HG03575 (cell line): ENCODE measurements around the gene STOX2.
"Not testable (repeated sequence)": the region's sequence is repeated elsewhere in the genome, so short reads cannot be mapped to it uniquely, and the experiment has no call there.

Experiments used
- ATAC-seq: cut with Tn5 transposase; IDR thresholded peaks from one replicate; pipeline ENCODE4 v1.9.1; 2021; ENCODE audit not compliant: unreplicated experiment, insufficient number of reproducible peaks, low FRiP score; ENCODE audit errors: extremely low read depth

Gene STOX2

DNA sequence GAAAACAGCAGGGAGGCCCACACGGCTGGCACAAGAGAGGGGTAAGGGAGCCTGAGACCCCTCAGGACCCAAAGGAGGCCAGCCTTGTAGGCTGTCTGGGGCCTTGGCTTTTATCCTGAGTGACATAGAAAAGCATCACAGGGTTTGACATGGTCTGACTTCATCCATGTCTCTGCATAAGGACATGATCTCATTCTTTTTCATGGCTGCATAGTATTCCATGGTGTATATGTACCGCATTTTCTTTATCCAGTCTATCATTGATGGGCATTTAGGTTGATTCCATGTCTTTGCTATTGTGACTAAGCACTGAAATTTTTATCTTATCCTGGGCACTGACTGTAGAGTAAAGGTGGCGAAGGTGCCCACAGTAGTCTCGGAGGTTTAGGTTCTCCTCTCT is 146.2 kb downstream of the STOX2 start:
- ATAC-seq: not testable (repeated sequence)

DNA sequence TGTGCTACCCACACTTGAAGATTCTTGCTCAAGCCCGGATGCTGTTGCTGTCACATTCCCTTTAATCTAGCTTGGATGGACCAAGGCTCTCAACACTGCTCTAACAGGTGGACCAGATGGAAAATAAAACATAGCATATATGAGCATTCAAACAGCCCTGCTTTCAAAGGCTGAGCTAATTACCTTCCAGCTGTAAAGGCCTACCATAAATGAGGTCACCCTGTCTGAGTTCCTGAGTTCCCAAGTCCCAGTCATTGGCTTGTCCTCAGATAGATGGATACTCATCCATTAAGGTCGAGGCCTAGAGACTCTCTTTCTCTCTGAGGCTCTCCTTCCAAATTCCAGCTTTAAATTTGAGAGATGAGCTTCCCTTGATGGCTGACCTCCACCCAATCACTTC is 147.5 kb downstream of the STOX2 start:
- no peak for ATAC-seq

GRCh38 chr4:184053434-184053833 is 148.3 kb downstream of the STOX2 start:
- no peak for ATAC-seq

DNA sequence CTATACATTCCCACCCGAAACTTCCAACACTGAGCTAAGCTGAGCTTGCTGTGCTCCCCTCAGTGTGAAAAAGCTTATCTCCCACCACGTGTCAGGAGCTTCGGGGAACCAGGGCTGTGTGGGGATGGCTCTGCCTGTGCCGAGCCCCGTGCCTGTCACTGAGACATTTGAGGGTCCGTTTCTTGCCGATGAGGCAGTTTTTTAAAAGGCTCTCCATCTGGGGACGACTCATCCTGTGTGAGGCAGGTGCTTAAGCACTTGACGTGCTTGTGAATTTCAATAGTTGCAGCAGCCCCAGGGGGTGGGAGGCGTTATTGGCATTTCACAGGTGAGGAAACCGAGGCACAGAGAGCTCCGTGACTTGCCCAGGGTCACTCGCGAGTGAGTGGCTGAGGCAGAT is 151.8 kb downstream of the STOX2 start:
- no peak for ATAC-seq

DNA sequence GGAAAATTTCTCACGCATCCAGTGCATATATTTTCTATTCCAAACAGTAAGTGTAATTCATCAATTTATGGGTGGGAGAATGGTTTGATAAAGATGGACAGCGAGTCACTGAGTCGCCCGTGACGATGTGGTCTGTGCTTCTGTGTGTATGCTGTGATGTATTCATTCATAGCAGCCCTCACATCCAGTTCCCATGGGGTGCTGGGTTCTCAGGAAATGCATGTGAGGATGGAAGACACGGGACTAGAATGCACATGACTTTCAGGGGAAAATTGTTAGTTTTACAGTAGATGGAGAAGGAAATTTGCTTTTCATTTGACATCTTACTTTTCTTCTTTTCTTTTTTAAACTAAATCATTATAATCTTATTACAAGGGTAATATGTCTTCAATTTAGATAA is 152.9 kb downstream of the STOX2 start:
- no peak for ATAC-seq

GRCh38 chr4:184059099-184059498 is 154.0 kb downstream of the STOX2 start:
- ATAC-seq: no peak

DNA sequence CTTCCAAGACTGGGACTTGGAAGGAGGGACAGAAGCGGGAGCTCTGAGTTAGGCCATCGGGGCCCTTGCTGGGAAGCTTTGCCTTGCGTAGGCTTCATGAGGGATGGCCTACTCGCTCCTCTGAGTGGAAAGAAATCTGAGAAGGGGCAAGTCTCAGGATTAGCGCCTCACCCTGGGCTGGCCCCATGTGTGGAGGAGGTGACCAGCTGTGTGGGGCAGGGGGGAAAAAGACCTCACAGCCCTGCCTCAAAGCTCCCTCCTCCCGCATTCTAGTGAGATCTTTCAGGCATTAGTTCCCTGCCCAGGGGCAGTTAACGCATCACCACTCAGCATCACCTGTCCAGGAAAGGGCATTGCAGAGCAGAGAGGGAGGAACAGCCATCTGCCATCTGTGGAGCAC is 156.5 kb downstream of the STOX2 start:
- ATAC-seq: no peak

- no peak for ATAC-seq
These were observed 157.7 kb downstream of the STOX2 start for GRCh38 chr4:184062769-184063168.

- no peak for ATAC-seq
These were observed 159.8 kb downstream of the STOX2 start for GRCh38 chr4:184064877-184065276.

GRCh38 chr4:184066584-184067300 is 161.6 kb downstream of the STOX2 start:
- no peak for ATAC-seq

DNA sequence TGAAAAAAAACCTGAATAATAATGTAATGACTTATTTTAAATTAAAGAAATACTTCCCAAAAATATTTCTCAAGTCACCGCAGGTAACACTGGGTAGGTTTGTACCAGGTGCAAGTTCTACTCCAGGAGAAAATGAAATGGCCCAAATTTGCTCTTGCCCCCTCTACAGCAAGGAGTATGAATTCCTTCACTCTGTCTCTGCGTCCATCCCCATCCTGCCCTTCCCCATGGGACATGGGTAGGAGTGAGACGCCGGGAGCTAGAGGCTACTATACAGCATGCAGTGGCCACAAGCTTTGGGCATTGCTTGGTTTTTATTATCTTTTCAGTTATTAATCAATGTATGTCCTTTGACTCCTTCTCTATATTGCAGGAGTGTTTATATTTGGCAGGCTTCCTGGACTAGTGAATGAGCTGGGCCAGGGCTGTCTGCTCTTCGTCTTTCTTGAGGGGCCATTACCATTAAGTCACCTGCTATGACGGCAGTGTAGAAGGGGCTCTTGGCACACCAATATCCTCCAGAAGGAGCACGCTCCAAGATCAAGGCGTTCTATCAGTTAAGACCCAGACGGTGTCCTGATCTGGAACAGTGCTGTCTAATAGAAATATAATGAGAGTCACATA is 162.9 kb downstream of the STOX2 start:
- ATAC-seq: no peak
